HT-29 (cell line): Measurements from ENCODE around the gene MMD. TPM values are rescaled to one million over a fixed set of nuclear protein-coding genes. Genes with fewer than 3 reads are reported as not detected.
A peak's percentile ranks its signal among the peaks of the same experiment; 100 is the strongest.
"Not testable (repeated sequence)": the region's sequence is repeated elsewhere in the genome, so short reads cannot be mapped to it uniquely, and the experiment has no call there.

Source experiments
- DNase-seq: peaks from one replicate; pipeline ENCODE4 v3.0.0-alpha.2; 2015; ENCODE audit warnings: low spot score
- total RNA-seq: library from RNA; depleted of rRNA; stranded (reverse); fragments of >200 nt; shearing (Covaris generic); gene quantifications from 2 replicates; pipeline ENCODE4 v1.2.3, GENCODE V29; 2014

MMD gene
- total RNA-seq, 1 experiment from 2014 or later = 20.2 TPM

DNA sequence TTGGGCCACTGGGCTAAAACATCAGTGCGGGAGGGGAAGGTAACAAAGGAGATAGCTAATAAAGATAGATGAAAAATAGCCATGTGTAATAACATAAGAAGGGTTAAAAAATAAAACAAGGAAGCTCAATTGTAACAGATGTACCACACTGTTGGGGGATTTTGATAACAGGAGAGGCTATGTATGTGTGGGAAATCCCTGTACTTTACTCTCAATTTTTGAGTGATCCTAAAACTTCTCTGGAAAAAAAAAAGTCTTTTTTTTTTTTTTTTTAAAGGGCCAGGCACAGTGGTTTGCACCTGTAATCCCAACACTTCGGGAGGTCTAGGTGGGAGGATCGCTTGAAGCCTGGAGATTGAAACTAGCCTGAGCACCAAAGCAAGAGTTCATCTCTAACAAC is 1.9 kb upstream of the MMD start:
- DNase-seq = no peak

DNA sequence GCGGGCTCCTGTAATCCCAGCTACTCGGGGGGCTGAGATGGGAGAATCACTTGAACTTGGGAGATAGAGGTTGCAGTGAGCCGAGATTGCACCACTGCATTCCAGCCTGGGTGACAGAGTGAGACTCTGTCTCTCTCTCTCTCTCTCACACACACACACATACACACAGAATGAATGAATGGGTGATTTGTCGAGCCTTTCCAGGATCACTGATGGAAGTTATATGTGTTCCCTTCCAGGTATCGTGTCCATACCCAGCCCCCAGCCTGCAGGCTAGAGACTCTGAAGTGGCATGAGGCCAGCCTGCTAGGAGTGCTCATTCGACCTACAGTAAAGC is 1.2 kb upstream of the MMD start:
- DNase-seq = not testable (repeated sequence)

DNA sequence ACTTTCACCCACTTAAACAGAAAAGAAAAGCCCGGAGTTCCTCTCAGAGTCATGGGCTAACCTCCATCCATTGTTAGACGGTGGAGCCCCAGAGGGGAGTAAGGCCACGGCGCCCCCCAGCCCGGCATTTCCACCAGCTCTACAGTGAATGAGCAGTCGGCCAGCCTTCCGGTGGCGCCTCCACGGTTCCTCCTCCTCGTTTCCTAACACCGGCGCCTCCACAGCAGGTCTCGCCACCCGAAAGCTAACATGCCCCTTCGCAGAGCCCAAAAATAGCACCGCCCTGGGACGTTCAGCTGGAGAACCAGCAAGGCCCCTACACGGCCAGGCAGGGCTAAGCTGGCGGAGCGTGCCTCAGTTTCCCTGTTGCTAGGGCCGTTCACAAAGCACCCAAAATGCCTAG is 858 bp downstream of the MMD start:
- peak; percentile 41 for DNase-seq

DNA sequence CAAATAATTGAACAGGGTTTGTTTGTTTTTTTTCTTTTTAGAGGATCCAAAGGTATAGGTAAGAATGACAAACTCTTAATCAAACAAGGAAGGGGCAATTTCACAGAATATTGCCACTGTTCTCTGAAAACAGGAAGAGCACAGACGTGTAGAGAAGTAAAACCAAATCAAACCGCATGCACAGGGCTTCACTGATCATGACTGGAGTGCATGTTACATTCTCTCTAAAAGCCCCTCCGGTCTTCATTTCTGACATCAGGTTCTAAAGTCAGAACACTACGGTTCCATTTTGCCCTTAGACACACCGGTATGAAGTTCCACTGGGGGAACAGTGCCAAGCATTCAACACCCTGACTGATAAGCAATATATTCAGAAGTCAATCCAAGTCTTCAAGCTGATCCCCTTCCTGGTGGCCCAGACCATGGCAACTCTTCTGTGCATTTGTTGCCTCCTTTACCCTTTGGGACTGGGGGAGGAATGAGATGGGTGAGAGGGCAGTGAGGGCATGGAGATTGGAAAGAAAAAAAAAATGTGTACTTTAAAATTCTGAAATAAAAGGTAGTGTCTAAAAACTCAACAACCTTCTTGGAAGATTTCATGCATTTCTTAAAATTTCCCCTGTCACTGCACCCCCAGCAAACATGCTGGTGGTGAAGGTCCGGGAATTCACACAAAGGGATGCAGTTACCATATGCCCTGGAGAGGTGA is 1.4 kb downstream of the MMD start:
- no peak for DNase-seq

DNA sequence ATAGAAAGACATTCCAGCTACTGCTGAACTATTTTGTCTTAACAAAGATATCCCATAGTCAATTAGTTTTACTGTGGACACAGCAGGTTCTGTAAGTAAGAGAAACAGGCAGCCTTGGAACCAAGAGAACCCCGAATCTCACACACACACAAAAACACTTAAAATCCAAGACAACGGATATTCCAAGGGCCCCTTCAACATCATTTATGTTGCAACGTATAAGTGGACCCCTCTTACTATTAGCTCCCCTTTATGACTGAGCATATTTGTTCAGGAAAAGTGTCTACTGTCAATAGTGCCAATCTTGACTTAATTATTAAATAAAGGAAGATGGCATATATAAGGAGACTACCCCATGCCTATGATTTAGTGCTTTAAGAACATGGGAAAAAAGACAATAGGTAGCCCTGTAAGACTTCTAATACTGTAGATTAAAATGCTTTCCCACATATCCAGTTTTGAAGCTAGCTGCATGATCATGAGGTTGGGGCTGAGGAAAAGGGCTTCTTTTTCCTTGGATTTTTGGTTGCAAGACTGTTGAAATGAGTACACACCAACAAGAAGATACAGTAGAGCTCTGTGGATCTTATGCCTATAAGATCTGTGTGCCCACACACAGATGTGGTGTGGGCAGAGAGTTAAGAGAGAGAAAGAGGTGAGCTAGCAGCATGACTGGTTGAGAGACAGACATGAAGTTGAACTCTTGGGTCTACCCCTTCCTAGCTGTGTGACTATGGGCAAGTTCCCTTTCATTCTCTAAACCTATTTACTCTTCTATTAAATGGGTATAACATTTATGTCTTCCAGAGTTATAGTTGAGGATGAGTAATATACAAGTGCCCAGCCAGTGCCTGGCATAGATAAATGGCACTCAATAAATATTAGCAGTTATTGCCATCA is 3.0 kb downstream of the MMD start:
- DNase-seq = no peak

DNA sequence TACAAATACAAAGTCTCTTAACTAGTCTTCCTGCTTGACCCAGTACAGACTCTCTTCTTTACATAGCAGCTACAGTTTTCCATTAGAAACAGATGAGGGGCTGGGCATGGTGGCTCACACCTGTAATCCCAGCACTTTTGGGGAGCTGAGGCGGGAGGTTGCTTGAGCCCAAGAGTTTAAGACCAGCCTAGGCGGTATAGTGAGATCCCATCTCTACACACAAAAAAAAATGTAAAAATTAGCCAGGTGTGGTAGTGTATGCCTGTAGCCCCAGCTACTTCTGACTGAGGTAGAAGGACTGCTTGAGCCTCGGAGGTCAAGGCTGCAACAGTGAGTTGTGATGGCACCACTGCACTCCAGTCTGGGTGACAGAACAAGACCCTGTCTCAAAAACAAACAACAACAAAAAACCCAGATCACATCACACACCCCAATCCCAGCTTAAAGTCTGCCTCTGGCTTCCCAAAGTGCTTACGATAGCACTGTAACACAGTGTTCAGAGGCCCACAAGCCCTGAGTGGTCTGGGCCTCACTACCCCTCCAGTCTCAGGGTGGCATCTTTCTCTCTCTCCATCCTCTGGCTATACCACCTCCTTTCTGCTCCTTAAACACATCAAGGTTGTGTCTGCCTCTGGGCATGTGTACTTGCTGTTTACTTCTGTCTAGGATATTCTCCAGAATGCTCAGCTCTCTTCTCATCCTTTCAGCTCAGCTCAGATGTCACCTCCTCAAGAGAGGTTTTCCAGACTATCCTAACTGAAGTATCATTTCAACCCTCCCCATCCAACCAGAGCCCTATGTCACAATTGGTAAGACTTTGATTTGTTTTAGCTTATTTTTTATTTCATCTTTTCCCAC is 4.0 kb downstream of the MMD start:
- DNase-seq = no peak

DNA sequence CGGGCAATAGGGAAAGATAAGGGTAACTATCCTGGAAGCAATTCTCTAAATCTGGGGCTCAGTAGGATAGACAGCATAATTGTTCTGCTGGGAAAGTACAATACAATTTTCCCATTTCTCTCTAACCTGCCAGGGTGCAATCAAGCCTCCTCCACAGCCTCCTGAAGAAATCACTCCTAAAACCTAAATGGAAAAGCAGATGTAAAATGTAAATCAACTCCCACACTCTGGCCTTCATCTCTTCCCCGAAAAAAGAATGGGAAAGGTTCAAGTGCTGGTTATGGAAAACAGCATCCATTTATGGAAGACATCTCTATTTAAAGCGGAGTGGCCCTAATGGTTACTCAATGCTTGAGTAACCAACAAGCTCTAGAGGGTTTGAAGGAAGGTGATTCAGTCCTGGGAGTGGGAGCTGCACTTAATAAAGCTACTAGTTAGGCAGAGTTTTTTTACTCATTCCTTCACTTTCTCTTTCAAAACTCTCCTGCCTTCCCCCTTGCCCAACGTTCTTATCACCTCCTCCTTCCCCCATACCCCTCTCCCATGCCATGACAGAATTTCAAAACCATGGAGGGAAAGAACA is 5.1 kb downstream of the MMD start:
- DNase-seq = no peak

DNA sequence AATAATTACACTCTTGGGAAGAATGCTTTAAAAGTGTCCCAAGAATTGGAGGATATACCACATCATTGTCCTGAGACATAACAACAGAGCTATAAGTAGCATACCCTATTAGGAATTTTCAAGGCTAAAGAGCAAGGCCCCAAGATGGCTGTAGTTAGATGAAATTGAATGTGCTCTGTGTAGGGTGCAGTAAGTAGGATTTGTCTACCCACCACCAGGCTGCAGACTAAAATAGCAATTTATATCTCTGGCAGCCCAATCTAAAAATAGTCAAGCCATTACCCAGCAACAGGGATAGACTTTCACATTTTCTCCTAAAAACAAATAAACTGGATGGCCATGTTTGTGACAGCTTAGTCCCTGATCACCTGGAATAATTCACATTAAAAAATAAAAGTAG is 5.6 kb downstream of the MMD start:
- no peak for DNase-seq

DNA sequence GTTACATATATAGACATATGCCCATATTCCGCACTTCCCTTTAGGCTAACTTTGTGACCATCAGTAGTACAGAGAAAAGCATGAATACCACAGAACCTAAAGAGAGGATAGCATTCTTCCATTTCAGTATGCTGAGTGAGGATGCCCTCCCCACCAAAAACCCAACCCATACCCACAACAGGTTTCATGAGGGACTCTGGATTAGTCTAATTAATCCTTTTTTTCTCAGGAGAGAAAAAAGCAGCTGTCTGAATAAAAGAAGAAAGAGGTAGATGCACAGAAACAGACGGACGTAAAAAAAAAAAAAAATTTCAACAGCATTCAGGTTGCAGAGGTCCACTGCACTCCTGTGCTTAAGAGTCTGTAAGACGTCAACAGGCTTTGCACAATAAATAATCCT is 6.7 kb downstream of the MMD start:
- DNase-seq = no peak

DNA sequence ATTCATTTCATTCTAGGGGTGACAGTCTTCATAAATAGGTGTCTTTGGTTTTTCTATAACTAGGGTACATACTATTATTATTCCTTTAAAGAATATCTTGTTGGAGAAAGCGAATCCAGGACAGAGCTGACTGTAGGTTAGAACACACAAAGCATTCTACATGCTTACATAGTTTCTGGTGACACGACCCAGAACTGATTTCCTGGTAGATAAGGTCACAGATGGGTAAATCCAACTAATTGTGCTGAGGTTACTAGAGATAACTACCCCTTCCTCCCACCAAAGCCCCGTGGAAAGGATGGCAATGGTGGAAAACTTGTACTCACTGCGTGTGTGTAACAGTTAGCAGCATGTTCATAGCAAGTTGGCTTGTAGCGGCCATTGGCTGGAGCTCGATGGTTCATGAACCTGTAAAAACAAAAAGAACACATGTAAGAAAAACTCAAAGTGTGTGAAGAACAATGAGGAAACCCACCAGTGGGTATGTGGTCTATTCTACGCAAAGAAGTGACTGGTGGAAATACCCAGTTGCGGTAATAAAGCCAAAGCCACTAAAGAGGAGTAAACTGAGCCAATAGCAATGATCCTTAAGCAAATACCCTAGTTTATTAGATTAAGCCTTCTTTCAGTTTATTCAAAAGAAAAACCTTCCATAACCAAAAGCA is 7.7 kb downstream of the MMD start:
- no peak for DNase-seq

DNA sequence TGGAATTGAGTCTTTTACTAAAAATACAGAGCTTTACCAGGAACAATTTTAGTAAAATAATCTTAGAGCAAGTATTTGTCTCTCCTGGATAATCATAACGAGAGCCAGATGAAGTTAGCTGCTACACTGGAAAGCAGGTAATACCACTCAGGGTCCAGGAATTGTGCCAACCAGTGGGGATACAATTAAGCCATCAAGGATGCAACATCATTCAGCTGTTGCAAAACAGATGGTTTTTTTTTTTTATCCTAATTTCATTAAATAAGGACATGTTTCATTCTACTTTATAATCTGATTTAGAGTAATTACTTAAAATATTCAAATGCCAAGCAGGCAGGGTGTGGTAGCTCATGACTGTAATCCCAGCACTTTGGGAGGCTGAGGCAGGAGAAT is 10.2 kb downstream of the MMD start:
- no peak for DNase-seq

DNA sequence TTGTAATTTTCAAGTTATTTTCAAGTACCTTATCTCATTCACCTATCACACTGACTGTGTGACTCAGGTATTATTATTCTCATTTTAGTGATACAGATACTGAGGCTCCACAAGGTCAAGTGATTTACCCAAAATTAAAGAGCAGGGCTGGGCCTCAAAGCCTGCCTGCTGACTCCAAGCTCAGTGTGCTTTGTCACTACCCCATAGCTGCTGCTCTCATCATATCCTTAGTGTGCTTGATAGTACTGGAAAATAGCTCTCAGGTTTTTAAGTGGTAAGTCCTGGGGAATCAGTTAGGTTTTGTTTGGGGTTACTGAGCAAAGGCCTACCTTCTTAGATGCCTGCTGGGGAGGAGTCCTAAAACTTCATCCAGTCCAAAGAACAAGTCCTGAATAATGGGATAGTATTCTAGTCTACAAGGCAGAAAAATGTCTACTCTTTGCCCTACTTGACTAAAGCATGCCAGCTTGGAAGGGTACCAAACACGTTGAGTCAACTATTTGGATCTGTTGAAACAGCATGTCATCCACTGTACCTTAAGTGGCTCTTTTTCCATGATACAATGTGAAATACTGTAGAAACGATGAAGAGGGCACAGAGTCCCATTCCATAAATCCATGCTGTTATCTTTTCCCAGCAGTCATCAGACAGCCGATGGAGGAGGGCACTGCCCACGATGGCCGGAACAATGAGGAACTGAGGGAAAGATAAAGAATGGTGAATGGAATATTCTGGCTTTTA is 10.7 kb downstream of the MMD start:
- no peak for DNase-seq

DNA sequence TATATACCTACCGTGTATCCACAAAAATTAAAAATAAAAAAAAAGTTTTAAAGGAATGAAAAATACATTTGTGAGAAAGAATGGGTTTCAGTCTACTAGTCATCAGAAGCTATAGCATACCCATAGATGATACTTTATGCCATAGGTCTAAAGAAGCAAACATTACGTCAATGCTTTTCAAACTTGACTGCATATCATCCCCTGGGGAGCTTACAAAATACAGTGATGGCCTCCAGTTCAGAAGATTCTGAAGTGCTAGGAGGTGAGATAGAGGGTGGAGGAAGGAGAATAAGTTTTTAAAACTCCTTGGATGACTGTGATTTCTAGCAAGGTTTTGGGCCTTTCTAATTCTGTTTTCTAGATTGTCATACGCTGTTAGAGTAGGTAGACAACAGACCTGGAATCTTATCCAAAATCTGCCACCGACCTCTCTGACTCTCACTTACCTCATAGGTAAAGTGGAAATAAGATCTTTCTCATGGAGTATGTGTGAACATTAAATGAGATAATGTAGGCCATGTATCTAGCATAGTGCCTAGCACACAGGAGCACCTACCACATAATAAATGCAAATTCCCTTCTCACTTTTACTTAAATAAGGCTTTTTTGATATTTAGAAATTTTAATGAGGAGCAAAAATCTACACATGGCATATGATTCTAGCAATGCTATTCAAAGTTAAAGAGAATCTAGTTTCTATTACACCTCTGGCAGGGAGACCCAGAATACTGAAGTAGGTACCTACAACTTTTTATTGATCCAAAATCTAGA is 12.4 kb downstream of the MMD start:
- no peak for DNase-seq

DNA sequence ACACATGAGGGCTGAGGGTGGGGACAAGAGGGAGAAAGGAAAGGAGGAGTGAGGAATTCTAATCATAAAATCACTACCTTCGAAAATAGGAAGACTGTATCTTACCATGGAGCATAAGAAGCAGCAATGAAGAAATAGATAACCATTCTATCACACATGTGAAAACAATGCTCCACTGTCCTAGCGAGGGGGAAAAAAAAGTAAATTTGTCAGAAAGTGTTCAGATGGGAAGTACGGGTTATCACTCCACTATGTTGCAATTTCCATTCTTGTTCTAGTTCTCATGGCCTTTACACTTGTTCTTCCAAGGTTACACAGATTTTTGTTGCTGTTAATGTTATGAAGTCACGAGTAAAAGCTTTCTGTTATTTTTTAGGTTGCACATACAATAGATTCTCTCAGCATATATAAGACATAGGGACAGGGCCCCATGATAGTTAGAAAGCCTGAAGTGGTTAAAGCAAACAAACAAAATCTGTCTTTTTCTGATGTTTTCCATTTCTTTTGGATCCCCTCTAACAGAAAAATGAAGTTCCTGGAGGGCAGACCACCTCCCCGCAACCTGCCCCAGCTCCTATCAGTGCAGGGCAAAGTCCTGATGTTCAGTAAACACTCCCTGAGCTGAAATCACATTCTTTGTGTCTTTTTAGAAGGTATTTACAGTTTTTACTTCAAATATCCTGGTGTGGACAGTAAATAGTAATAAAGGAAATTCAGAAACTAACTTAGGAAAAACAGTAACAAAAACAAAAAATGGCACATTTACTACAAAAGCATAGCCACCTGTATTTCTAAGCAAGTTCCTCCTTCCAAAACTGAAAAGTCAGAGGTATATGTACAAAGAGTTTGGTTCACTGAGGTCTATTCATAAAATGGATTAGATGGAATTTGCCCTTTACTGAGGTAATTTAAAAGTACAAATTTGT is 13.7 kb downstream of the MMD start:
- no peak for DNase-seq

DNA sequence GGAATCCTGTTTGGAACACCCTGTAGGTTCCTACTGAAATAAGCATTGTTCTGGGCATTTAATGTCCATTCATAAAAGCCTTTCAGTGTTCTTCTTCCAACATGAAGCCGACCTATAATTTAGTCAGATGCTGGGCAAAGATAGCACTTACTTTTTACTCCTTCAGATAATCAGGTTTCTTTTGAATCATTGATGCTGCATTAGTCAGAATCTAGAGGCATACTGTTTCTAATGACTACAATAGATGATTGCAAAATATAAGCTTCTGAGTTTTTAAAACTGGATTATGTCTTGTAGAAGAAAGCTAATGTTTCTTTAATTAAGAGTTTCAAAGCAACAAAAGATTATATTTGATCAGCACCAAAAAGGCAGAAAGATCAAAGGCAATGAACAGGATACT is 16.0 kb downstream of the MMD start:
- no peak for DNase-seq

DNA sequence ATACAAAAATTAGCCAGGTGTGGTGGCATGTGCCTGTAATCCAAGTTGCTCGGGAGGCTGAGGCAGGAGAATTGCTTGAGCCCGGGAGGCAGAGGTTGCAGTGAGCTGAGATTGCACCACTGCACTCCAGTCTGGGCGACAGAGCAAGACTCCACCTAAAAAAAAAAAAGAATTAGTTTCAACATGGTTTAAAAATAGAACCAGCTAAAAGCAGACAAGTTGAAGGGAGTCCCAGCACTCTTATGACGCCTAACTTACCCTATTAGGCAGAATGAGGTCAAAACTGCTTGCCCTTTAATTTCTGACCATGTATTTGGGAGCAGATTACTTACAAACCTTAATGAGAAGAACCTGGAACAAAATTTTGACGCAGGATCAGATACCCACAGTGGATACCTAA is 17.4 kb downstream of the MMD start:
- DNase-seq = not testable (repeated sequence)

DNA sequence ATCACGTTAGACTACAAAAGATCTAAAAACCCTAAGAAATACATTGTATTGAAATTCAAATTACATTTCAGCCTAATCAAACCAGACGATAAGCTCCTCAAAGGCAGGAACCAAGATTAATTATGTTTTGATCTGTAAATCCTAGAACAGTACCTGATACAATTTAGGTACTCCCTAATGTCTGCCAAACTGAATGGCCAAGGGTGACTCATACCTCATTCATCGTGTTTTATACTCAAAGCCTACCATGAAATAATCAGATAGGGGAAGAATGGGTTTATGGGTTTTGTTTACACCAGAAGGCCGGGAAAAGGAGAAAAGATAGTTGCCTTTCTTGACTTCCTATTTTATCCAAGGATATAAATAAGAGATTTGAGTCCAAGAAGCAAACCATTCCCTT is 19.3 kb downstream of the MMD start:
- peak; percentile 31 for DNase-seq

DNA sequence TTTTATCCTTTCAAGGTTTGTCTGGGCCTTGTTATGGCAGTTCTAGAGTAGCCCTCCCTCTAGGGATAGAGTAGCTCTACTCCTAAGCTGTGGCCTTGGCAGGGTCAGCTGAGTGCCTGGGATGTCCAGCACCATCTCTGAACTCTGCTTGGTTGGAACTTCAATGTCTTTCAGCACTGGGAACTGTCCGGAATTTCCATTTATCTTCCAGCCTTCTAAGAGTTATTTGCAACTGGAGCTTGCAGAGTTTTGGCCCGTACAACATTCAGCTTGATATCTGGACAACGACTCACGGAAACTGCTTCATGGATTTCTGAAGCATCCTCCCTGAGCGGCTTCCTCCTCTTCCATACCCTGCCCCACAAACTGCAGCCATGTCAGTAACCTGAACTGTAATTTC is 22.9 kb downstream of the MMD start:
- no peak for DNase-seq
